Stimulated activated CD8-positive, alpha-beta memory T cell treated with anti-CD3 and anti-CD28 coated beads, Interleukin-7, amount 100 ng/mL, for 1 hour (primary cell): ENCODE data around the gene TSPY9.
"Not testable (repeated sequence)": the region's sequence is repeated elsewhere in the genome, so short reads cannot be mapped to it uniquely, and the experiment has no call there.

Experiments
- DNase-seq, 2 donors: peaks; one replicate each; pipeline ENCODE4 v3.0.0-alpha.2; 2020; ENCODE audit warnings: low read depth in 2 of 2

The TSPY9 gene

DNA sequence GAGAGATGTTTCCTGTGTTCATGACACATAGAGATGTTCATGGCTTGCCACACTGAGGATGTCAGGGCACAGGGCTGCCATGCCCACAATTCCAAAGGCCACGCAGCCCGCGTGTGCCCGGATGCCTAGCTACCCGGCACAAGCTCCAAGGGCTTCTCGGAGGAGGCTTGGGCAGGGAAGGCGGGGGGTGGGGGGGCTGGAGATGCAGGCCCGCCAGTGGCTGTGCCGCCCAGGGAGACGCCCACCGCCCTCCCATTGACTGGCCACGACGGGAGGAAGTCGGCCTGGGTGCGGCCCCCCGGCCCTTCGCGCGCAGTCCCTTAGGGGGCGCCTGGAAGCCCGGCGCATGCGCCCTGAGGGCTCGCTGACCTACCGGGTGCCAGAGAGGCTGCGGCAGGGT, at the start of gene TSPY9:
Gene TSPY9, plus strand, starts transcription at position 301 of the 400 bp plus-strand sequence. Its CDS starts 46 bp downstream, at position 347.
- DNase-seq: not testable (repeated sequence)

DNA sequence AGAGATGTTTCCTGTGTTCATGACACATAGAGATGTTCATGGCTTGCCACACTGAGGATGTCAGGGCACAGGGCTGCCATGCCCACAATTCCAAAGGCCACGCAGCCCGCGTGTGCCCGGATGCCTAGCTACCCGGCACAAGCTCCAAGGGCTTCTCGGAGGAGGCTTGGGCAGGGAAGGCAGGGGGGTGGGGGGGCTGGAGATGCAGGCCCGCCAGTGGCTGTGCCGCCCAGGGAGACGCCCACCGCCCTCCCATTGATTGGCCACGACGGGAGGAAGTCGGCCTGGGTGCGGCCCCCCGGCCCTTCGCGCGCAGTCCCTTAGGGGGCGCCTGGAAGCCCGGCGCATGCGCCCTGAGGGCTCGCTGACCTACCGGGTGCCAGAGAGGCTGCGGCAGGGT, 20.4 kb upstream of the TSPY9 start, which contains the start of gene TSPY1:
Gene TSPY1, plus strand, starts transcription at position 301 of the 400 bp plus-strand sequence. Its CDS starts 46 bp downstream, at position 347.
- DNase-seq: not testable (repeated sequence)

GRCh38 chrY:9504396-9504795, 17.3 kb downstream of the TSPY9 start:
- not testable (repeated sequence) for DNase-seq

- DNase-seq: not testable (repeated sequence)
Measured at GRCh38 chrY:9516287-9516686, 29.2 kb downstream of the TSPY9 start.

DNA sequence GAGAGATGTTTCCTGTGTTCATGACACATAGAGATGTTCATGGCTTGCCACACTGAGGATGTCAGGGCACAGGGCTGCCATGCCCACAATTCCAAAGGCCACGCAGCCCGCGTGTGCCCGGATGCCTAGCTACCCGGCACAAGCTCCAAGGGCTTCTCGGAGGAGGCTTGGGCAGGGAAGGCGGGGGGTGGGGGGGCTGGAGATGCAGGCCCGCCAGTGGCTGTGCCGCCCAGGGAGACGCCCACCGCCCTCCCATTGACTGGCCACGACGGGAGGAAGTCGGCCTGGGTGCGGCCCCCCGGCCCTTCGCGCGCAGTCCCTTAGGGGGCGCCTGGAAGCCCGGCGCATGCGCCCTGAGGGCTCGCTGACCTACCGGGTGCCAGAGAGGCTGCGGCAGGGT, 40.5 kb downstream of the TSPY9 start, which contains the start of gene TSPY10:
Gene TSPY10, plus strand, starts transcription at position 301 of the 400 bp plus-strand sequence. Its CDS starts 46 bp downstream, at position 347.
- DNase-seq: not testable (repeated sequence)
